Lung (tissue), 12 donors: Measurements from ENCODE around the gene MDN1. TPM values are rescaled to one million over a fixed set of nuclear protein-coding genes. Genes with fewer than 3 reads are reported as not detected.

Source experiments
- ATAC-seq: fragments of 200-7000 bp; cut with Tn5 transposase; one replicate; pipeline ENCODE4 v1.9.1; 2020; ENCODE audit warnings: moderate number of reproducible peaks; ENCODE audit not compliant: insufficient read depth, low FRiP score
- DNase-seq, 3 donors: peaks; one replicate each; pipeline ENCODE4 v3.0.0-alpha.2; 2013 to 2017
- H3K27ac ChIP-seq, 2 donors: one replicate each; pipeline ENCODE4 v1.5.1; 2013; ENCODE audit warnings: mild to moderate bottlenecking in 2 of 2, moderate library complexity in 2 of 2, control low read depth in 1 of 2, inconsistent platforms in 1 of 2, low read depth in 1 of 2, low read length in 1 of 2
- H3K27me3 ChIP-seq, 3 donors: one replicate each; pipeline ENCODE4 v1.5.1; 2013; ENCODE audit warnings: low read length in 2 of 3; ENCODE audit not compliant: control insufficient read depth in 3 of 3, insufficient read depth in 3 of 3
- H3K36me3 ChIP-seq, 4 donors: one replicate each; pipeline ENCODE4 v1.5.1; 2013; ENCODE audit warnings: low read length in 4 of 4, mild to moderate bottlenecking in 1 of 4, moderate library complexity in 1 of 4; ENCODE audit not compliant: control insufficient read depth in 4 of 4, insufficient read depth in 4 of 4
- H3K4me1 ChIP-seq, 5 donors: one replicate each; pipeline ENCODE4 v1.5.1; 2013; ENCODE audit warnings: low read length in 5 of 5, mild to moderate bottlenecking in 2 of 5, moderate library complexity in 1 of 5; ENCODE audit not compliant: control insufficient read depth in 5 of 5, insufficient read depth in 5 of 5
- H3K4me3 ChIP-seq: one replicate; pipeline ENCODE4 v1.5.1; 2013; ENCODE audit warnings: mild to moderate bottlenecking, control low read depth, moderate library complexity
- H3K9ac ChIP-seq, 2 donors: one replicate each; pipeline ENCODE4 v1.5.1; 2013; ENCODE audit warnings: low read length in 2 of 2, control low read depth in 1 of 2; ENCODE audit not compliant: insufficient read depth in 1 of 2
- H3K9me3 ChIP-seq, 4 donors: one replicate each; pipeline ENCODE4 v1.5.1; 2013; ENCODE audit warnings: low read length in 3 of 4, mild to moderate bottlenecking in 1 of 4, moderate library complexity in 1 of 4; ENCODE audit not compliant: control insufficient read depth in 4 of 4, insufficient read depth in 3 of 4
- WGBS, 2 donors: extraction: QIAGEN DNeasy Blood & Tissue Kit; methylation state at CpG; one replicate each; pipeline ENCODE4 v1.1.7; 2013; 5-methylcytosine and 5-hydroxymethylcytosine counted together
- polyA plus RNA-seq, 2 donors: library from polyadenylated mRNA; stranded (reverse); fragments of 200-250 nt; gene quantifications; one replicate each; pipeline ENCODE4 v1.2.1, GENCODE V29; 2013
- total RNA-seq, 2 donors: library from RNA; depleted of rRNA in 1 of 2; stranded (reverse); fragments of >200 nt in 1 of 2; gene quantifications; one replicate each; pipeline ENCODE4 v1.2.1, GENCODE V29; 2014 to 2021
- TF ChIP-seq, protein P1 (sequence below): IDR thresholded peaks from 2 replicates; pipeline ENCODE4 v1.5.1; 2012; ENCODE audit warnings: mild to moderate bottlenecking; ENCODE audit errors: control extremely low read depth, extremely low read depth
- donor health status: control.
- donor health status: control.
- donor health status: Bipolar disorder and iron deficiency.
- donor health status: healthy.
- donor health status: DM: yes; HTN: yes; CAD: no.

The MDN1 gene
- total and polyA plus RNA-seq, 4 donors, result 7.6 to 33.8 (median 31.7) TPM

DNA sequence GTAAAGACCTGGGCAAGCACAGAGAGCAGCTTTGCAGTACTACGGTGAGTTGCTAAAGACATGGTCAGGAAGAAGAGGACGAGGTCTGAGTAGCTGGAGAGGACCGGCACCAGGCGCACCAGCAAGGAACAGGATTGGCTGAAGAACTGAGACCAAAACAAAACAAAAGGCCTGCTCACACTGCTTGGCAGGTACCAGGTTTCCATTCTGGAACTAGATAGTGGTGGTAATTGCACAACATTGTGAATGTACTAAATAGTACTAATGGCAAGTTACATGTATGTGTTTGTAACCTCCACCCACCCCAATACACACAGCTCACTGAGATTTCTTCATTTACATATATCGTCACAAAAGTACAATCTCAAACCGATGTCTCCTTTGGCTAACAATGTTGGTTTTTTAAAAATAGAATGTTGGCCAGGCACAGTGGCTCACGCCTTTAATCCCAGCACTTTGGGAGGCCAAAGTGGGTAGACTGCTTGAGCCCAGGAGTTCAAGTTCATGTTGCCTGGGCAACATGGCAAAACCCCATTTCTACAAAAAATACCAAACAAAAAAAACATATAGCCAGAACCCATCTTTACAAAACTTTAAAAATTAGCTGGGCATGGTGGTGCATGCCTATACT is 148.5 kb downstream of the MDN1 start:
- Histone ChIP-seq H3K36me3 (peaks cover 24 to 46% (median 36%) of the 10 kb centered on the region in 4 donors), H3K27ac (no peak overlapping the region), H3K4me1 (peaks cover 0 to 12% (median 0%) of the 10 kb centered on the region in 5 donors), H3K4me3 (no peak overlapping the region), H3K27me3 (no peaks in the 10 kb centered on the region), H3K9me3 (no peaks in the 10 kb centered on the region), H3K9ac (no peak overlapping the region)
- DNase-seq (no peak), ATAC-seq (no peak)
- TF ChIP-seq, protein P1, sequence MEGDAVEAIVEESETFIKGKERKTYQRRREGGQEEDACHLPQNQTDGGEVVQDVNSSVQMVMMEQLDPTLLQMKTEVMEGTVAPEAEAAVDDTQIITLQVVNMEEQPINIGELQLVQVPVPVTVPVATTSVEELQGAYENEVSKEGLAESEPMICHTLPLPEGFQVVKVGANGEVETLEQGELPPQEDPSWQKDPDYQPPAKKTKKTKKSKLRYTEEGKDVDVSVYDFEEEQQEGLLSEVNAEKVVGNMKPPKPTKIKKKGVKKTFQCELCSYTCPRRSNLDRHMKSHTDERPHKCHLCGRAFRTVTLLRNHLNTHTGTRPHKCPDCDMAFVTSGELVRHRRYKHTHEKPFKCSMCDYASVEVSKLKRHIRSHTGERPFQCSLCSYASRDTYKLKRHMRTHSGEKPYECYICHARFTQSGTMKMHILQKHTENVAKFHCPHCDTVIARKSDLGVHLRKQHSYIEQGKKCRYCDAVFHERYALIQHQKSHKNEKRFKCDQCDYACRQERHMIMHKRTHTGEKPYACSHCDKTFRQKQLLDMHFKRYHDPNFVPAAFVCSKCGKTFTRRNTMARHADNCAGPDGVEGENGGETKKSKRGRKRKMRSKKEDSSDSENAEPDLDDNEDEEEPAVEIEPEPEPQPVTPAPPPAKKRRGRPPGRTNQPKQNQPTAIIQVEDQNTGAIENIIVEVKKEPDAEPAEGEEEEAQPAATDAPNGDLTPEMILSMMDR, result no peak
- 95 to 97% methylated on average over 7 of the region's 7 CpGs for WGBS, 2 donors

DNA sequence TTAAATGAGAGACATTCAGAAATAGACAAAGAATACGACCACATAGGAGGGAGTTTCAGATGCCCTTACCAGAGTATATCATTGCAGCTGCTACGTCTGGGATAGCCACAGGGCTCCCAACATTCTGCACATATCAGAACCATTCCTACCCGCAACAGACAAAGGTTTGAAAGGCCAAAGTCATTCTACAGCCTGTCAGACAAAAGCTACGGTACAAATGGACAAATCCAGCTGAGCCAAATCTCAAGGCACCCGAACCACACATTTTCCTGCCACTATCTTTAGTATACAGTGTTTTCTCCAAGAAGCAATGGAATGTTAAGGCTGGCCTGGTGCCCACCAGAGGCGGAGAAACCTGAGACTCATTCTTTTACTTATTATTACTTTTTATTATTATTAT is 150.6 kb downstream of the MDN1 start:
- H3K4me3 ChIP-seq, result no peak overlapping the region
- DNase-seq (peak; percentile 64 to 78 (median 67)), ATAC-seq (no peak)
- H3K27me3 ChIP-seq, result no peaks in the 10 kb centered on the region
- peaks cover 13 to 36% (median 29%) of the 10 kb centered on the region in 4 donors for H3K36me3 ChIP-seq
- no peaks in the 10 kb centered on the region for H3K9me3 ChIP-seq
- TF ChIP-seq, protein P1, result no peak
- WGBS, 2 donors, result 65 to 75% methylated on average over 6 of the region's 6 CpGs
- peaks cover 0 to 10% (median 0%) of the 10 kb centered on the region in 5 donors for H3K4me1 ChIP-seq
- no peak overlapping the region for H3K9ac ChIP-seq
- no peak overlapping the region for H3K27ac ChIP-seq

DNA sequence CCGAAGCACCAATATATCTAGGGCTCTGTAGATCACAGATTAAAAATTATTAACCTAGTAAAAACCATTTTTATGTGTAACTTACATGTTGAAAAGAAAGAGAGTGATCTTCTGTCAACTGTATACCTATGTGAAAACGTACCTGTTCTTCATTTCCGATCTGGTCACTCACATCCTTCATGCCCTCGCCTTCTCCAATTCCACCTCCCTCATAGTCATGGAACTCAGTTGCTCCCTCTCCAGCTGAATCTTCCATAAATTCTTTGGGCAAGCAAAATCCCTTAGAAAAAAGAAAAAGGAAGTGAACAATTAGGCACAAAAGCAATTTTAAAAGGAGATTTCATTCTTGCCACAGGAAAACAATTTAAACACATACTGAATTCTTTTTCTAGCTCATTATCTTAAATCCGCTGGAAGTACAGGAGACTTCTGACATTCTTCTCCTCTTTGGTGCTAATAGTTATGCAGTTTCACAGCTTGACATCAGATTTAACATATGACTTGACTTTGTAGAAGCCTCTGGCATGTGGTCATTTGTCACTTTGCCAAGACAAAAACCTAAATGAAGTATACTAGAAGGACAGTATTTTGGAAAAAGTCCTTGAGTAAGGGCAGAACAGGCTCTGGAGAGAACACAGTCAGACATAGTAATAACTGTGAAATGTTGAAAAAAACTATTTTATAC is 151.6 kb downstream of the MDN1 start:
- DNase-seq (peak in 2 of 3 donors; percentile 49 to 61), ATAC-seq (no peak)
- peaks cover 0 to 10% (median 0%) of the 10 kb centered on the region in 5 donors for H3K4me1 ChIP-seq
- H3K36me3 ChIP-seq, result peaks cover 13 to 36% (median 26%) of the 10 kb centered on the region in 4 donors
- TF ChIP-seq, protein P1, result no peak
- no peaks in the 10 kb centered on the region for H3K9me3 ChIP-seq
- no peak overlapping the region for H3K4me3 ChIP-seq
- no peaks in the 10 kb centered on the region for H3K27me3 ChIP-seq
- H3K9ac ChIP-seq, result no peak overlapping the region
- no peak overlapping the region for H3K27ac ChIP-seq
- 93 to 94% methylated on average over 5 of the region's 5 CpGs for WGBS, 2 donors
